OCI-LY3 (cell line): ENCODE measurements around the gene SYT3.

Experiments used
- H2AFZ ChIP-seq: fragments of 200-600, 300-600 bp; shearing (Covaris generic); 2 replicates; pipeline ENCODE4 v1.6.0; 2014; ENCODE audit warnings: antibody characterized with exemption, low read depth, low read length
- H3K27ac ChIP-seq: fragments of 200-600, 300-600 bp; sonication (generic); 2 replicates; pipeline ENCODE4 v1.5.1; 2014; ENCODE audit warnings: mild to moderate bottlenecking, low read length, moderate library complexity, mixed read lengths
- H3K27me3 ChIP-seq: fragments of 200-600, 300-600 bp; sonication (generic); 2 replicates; pipeline ENCODE4 v1.6.1; 2014; ENCODE audit warnings: low read depth, low read length, mixed read lengths
- H3K36me3 ChIP-seq: fragments of 200-600, 300-600 bp; sonication (generic); replicated peaks from 2 replicates; pipeline ENCODE3; 2014; ENCODE audit warnings: low read depth, low read length, mixed read lengths
- H3K4me1 ChIP-seq: fragments of 300-600, 200-600 bp; sonication (generic); 2 replicates; pipeline ENCODE4 v1.6.1; 2014; ENCODE audit warnings: low read length, mixed read lengths
- H3K4me2 ChIP-seq: fragments of 200-600, 300-600 bp; sonication (generic); 2 replicates; pipeline ENCODE4 v1.6.1; 2014; ENCODE audit warnings: low read length, mixed read lengths
- H3K4me3 ChIP-seq: fragments of 300-600, 200-600 bp; sonication (generic); 2 replicates; pipeline ENCODE4 v1.5.1; 2014; ENCODE audit warnings: antibody characterized with exemption, mild to moderate bottlenecking, low read length, moderate library complexity
- H3K79me2 ChIP-seq: fragments of 300-600, 200-600 bp; shearing (Covaris generic); 2 replicates; pipeline ENCODE4 v1.6.1; 2014; ENCODE audit warnings: mild to moderate bottlenecking, low read length, mixed read lengths
- H3K9ac ChIP-seq: fragments of 300-600, 200-600 bp; shearing (Covaris generic); 2 replicates; pipeline ENCODE4 v1.6.0; 2014; ENCODE audit warnings: mild to moderate bottlenecking, low read length, moderate library complexity
- H3K9me3 ChIP-seq: fragments of 200-600, 300-600 bp; shearing (Covaris generic); 2 replicates; pipeline ENCODE4 v1.6.1; 2014; ENCODE audit warnings: low read length, mixed read lengths; ENCODE audit not compliant: insufficient read depth
- H4K20me1 ChIP-seq: fragments of 200-600, 300-600 bp; sonication (generic); 2 replicates; pipeline ENCODE4 v1.6.1; 2016; ENCODE audit warnings: low read length, mixed read lengths; ENCODE audit not compliant: insufficient read depth
- EZH2phosphoT487 ChIP-seq: fragments of 200-600 bp; shearing (Covaris generic); IDR thresholded peaks from 2 replicates; pipeline ENCODE4 v1.6.1; 2018; ENCODE audit warnings: antibody characterized with exemption, mixed run types, low read depth
- TF ChIP-seq, protein P1 (sequence below): fragments of 200-600, 300-600 bp; sonication (generic); IDR thresholded peaks from 2 replicates; pipeline ENCODE4 v1.5.1; 2014; ENCODE audit warnings: antibody characterized with exemption, low read length, low read depth

SYT3 gene

DNA sequence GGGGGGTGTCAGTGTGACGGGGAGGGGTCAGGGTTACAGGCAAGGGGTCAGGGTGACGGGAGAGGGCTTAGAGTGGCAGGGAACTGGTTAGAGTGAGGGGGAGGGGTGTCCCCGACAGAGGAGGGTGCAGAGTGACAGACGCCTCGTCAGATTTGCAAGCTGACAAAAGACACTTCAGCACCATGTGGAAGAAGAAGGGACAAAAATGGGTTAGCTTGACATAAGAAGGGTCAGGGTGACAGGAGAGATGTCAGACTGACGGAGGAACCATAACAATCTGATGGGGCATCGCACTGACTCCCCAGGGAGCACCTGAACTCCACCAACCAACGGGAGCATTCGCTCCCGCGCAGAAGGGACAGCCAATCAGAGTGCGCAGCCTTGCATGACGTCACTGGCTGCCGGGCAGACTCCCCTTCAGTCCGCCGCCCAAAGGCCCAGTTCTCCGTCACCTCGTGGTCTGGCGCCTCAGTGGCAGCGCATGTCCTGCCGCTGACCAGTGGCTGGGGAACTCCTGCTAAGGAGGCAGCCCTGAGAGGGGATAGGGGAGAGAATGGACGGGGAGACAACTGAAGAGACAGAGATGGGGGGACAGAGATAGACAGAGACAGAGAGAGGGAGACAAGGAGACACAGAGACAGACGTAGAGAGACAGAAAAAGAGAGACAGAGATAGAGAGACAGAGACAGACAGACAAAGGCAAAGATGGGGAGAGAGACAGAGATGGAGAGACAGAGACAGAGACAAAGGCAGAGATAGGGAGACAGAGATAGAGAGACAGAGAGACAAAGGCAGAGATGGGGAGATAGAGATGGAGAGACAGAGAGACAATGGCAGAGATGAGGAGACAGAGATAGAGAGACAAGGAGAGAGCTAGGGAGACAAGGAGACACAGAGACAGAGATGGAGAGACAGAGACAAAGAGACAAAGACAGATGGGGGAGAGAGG, 39.8 kb upstream of the SYT3 start:
- no peaks in the 10 kb centered on the region for H3K36me3 ChIP-seq
- peak overlapping the region; percentile 93 for H2AFZ ChIP-seq
- H3K9me3 ChIP-seq = no peaks in the 10 kb centered on the region
- no peaks in the 10 kb centered on the region for H4K20me1 ChIP-seq
- H3K4me3 ChIP-seq = peak overlapping the region; percentile 62
- H3K4me2 ChIP-seq = peak overlapping the region; percentile 83
- peaks cover 41% of the 10 kb centered on the region for H3K27me3 ChIP-seq
- no peaks in the 10 kb centered on the region for H3K79me2 ChIP-seq
- H3K9ac ChIP-seq = peak overlapping the region; percentile 51; the same call in 1 of the 2 replicates
- H3K4me1 ChIP-seq = peaks cover 21% of the 10 kb centered on the region
- TF ChIP-seq EZH2phosphoT487 = no peak
- TF ChIP-seq, protein P1, sequence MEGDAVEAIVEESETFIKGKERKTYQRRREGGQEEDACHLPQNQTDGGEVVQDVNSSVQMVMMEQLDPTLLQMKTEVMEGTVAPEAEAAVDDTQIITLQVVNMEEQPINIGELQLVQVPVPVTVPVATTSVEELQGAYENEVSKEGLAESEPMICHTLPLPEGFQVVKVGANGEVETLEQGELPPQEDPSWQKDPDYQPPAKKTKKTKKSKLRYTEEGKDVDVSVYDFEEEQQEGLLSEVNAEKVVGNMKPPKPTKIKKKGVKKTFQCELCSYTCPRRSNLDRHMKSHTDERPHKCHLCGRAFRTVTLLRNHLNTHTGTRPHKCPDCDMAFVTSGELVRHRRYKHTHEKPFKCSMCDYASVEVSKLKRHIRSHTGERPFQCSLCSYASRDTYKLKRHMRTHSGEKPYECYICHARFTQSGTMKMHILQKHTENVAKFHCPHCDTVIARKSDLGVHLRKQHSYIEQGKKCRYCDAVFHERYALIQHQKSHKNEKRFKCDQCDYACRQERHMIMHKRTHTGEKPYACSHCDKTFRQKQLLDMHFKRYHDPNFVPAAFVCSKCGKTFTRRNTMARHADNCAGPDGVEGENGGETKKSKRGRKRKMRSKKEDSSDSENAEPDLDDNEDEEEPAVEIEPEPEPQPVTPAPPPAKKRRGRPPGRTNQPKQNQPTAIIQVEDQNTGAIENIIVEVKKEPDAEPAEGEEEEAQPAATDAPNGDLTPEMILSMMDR = no peak; the same call in 1 of the 2 replicates
- H3K27ac ChIP-seq = peak overlapping the region; percentile 27

GRCh38 chr19:50678323-50678722, 38.6 kb upstream of the SYT3 start:
- H3K79me2 ChIP-seq = no peaks in the 10 kb centered on the region
- no peak overlapping the region for H2AFZ ChIP-seq
- no peak for TF ChIP-seq EZH2phosphoT487
- TF ChIP-seq, protein P1 = no peak
- H3K36me3 ChIP-seq = no peaks in the 10 kb centered on the region
- no peak overlapping the region for H3K27ac ChIP-seq
- no peaks in the 10 kb centered on the region for H4K20me1 ChIP-seq
- H3K27me3 ChIP-seq = peaks cover 32% of the 10 kb centered on the region
- H3K4me1 ChIP-seq = peaks cover 17% of the 10 kb centered on the region
- H3K4me3 ChIP-seq = no peak overlapping the region
- no peaks in the 10 kb centered on the region for H3K9me3 ChIP-seq
- H3K9ac ChIP-seq = no peak overlapping the region
- H3K4me2 ChIP-seq = no peak overlapping the region

GRCh38 chr19:50677636-50678035, 38.0 kb upstream of the SYT3 start:
- TF ChIP-seq, protein P1 = no peak
- no peak for TF ChIP-seq EZH2phosphoT487
- Histone ChIP-seq H3K36me3 (no peaks in the 10 kb centered on the region), H3K4me1 (peaks cover 17% of the 10 kb centered on the region), H3K4me2 (no peak overlapping the region), H2AFZ (no peak overlapping the region), H3K27ac (no peak overlapping the region), H3K9me3 (no peaks in the 10 kb centered on the region), H3K4me3 (no peak overlapping the region), H3K9ac (no peak overlapping the region), H3K79me2 (no peaks in the 10 kb centered on the region), H4K20me1 (no peaks in the 10 kb centered on the region), H3K27me3 (peaks cover 27% of the 10 kb centered on the region)

GRCh38 chr19:50676625-50677197, 37.0 kb upstream of the SYT3 start:
- Histone ChIP-seq H3K27me3 (peaks cover 22% of the 10 kb centered on the region), H3K4me1 (peaks cover 13% of the 10 kb centered on the region), H3K79me2 (no peaks in the 10 kb centered on the region), H3K9ac (no peak overlapping the region), H3K9me3 (no peaks in the 10 kb centered on the region), H3K4me2 (no peak overlapping the region), H3K36me3 (no peaks in the 10 kb centered on the region), H4K20me1 (no peaks in the 10 kb centered on the region), H3K4me3 (no peak overlapping the region), H2AFZ (no peak overlapping the region), H3K27ac (no peak overlapping the region)
- no peak for TF ChIP-seq EZH2phosphoT487
- TF ChIP-seq, protein P1 = no peak
